Tongue (tissue), 2 donors: ENCODE data around the gene TJP2. TPM values are rescaled to one million over a fixed set of nuclear protein-coding genes. Genes with fewer than 3 reads are reported as not detected.
A peak's percentile ranks its signal among the peaks of the same experiment; 100 is the strongest.

ENCODE experiments used
- DNase-seq: peaks from one replicate; pipeline ENCODE4 v3.0.0-alpha.2; 2015
- total RNA-seq: library from RNA; depleted of rRNA; stranded (reverse); fragments of >200 nt; gene quantifications from one replicate; pipeline ENCODE4 v1.2.3, GENCODE V29; 2014

The TJP2 gene
- 46.3 TPM for total RNA-seq

DNA sequence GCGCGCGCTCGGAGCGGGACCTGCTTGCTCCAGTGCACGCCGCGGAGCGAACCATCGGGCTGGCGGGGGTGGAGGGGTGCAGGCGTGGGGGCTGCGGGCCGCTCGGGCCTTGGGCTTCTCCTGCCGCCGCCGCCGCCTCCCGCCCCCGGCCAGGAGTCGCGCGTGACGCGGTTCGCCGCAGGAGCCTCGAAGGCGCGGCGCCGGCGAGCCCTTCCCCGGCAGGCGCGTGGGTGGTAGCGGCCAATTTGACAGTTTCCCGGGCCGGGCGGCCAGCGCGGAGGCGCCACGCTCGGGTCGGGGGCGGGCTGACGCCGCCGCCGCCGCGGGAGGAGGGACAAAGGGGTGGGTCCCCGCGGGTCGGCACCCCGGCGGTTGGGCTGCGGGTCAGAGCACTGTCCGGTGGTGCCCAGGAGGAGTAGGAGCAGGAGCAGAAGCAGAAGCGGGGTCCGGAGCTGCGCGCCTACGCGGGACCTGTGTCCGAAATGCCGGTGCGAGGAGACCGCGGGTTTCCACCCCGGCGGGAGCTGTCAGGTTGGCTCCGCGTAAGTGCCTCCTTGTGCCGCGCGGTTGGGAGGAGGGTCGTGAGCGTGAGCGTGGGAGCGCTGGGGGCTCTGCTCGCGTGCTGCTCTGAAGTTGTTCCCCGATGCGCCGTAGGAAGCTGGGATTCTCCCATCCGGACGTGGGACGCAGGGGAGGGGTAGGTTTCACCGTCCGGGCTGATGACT, at the start of gene TJP2:
TJP2 (plus strand) TSS at position 387 of the 725 bp plus-strand sequence; CDS start at position 483, 96 bp downstream.
- DNase-seq = peak; percentile 76

DNA sequence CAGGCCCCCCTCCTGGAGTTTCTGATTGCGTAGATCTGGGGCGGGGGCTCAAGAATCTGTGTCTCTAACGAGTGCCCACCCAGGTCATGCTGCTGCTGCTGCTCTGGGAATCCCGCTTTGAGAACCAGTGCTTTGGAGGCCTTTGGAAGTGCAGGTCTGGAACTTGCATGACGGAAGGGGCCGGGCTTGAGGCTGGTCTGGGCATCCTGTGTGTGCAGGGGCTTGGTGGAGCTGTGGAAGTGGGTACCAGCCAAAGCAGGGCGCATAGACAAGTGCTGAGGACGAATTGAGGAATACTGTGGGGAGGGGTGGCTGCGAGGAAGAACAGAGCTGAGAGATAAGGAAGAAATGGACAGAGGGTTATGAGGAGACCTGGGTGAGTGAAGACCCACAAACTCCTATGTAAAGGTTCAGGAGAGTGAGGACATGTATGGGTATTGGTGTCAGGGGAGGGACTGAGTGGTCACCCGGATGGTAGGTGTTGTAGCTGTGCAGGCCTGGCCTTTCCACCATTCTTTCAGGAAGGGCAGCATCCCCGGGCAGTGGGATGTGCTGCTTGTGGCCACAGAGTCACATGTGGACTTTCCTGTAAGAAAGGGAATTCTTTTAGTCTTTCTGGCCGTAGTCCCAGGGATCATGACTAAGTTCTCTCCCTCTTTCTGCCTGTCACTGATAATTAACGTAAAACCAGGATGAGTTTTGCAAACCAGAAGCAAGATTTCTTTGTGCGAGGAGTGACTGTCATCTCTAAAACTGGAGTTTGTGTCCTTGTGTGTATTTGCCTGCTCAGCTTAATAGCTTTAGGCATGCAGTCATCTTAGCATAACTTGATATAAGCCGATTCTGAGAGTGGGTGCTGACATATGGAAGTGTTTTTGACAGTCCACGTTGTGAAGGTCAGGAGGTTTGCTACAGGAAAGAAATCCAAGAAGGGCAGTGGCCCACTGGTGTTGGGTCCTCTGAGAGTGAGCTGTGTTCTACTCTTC, 43.3 kb upstream of the TJP2 start:
- DNase-seq = no peak

DNA sequence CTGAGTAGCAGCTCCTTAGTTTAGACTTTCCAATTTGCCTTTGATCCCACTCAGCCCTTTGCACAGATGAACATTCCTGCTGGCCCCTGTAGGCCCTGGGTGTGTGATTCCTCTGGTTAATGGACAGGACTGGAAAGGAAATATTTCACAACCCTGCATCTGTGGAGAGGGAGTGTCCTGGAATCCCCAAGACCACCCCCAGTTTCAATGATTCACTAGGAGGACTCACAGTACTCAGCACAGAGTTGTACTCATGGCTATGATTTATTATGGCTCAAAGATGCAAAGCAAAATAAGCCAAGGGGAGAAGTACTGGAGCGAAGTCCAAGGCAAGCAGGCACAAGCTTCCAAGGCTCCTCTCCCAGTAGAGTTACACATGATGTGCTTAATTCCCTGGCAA, 42.4 kb upstream of the TJP2 start:
- no peak for DNase-seq

DNA sequence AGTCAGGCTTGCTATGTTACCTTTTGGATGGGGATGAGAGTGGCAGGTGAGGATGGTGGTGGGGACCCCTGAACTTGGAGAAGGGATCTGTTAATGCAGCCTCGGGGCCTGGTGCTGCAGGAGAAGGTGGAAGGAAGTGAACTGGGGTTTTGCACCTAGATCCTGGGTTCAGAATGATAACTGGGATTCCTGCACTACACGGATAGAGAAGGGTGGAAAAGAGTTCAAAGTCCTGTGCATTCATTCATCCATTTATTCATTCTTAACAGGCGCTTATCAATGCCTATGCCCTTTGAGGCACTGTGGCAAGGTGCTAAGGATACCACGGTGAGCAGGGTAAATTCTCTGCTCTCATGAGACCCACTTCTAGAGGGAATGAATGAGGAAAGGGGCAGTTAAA, 41.7 kb upstream of the TJP2 start:
- DNase-seq = no peak

DNA sequence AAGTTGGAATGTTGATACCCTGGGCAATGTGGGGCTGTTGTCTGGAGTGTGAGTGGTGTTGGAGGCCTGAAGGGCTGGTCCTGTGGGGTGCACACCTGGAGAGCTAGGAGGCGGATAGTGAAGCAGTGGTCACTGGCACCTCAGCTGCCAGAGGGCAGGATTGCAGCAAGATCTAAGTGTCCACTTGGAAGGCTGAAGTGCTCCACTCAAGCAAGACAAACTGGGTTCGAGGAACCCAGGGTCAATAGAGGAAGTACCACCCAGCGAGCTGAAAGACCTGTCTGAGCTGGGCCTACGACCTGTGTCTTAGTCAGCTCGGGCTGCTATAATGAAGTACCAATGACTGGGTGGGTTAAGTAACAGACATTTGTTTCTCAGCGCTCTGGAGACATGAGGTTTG, 39.7 kb upstream of the TJP2 start:
- no peak for DNase-seq

DNA sequence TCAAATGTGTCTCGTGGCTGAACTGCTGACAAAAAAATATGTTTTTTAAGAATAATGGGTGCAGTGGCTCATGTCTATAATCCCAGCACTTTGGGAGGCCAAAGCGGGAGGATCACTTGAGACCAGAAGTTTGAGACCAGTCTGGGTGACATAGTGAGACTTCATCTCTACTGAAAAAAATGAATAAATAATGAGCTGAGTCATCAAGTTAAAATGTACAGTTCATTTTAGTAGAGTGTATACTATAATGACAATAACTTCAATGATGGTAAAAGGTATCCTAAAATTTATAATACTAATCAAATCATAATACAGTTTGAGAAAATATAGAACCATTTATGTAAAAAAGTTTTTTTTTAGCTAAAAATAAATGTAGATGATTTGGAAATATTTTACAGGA, 37.9 kb upstream of the TJP2 start:
- no peak for DNase-seq

DNA sequence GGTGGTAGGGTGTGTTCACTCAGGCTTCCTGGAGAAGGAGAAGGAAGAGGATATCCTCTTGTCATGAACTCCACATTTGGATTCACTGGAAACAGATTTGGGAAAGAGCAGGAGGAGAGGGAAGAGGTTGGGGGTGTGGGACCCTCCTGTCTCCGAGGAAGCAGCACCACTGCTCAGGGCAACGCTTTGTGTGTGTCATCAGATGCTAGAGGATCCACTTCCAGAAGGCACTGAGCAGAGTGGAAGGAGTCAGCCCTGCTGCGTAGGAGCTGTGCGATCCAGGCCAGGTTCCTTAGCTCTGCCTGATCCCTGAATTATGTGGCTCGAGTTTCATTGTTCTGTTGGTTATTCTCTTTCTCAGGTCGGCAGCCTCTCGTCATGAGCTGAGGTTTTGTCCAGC, 37.3 kb upstream of the TJP2 start:
- DNase-seq = no peak

DNA sequence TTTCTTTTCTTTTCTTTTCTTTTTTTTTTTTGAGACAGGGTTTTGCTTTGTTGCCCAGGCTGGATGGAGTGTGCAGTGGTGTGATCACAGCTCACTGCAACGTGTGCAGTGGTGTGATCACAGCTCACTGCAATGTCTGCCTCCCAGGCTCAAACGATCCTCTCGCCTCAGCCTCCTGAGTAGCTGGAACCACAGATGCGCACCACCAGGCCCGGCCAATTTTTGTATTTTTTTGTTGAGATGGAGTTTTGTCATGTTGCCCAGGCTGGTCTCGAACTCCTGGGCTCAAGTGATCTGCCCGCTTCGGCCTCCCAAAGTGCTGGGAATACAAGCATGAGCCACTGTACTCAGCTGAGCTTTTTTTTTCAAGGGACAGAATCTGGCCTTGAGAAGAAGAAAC, 36.8 kb upstream of the TJP2 start:
- no peak for DNase-seq

DNA sequence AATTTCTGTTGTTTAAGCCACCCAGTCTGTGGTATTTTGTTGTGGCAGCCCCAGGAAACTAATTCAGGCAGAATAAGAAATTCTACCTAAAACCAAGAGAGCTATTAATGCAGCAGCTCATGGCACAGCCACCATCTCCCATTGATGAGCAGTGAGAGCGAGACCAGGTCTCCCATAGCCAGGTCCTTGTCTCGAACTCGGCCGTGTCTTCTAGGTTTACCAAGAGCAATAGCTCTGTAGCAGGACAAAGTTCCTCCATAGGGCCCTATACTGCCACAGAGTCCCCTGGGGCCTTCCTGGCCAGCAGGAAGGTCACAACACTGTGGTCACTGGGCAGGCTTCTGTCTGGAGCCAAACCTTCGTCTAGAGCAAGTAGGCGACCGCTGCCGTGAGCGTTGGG, 34.5 kb upstream of the TJP2 start:
- DNase-seq = no peak

DNA sequence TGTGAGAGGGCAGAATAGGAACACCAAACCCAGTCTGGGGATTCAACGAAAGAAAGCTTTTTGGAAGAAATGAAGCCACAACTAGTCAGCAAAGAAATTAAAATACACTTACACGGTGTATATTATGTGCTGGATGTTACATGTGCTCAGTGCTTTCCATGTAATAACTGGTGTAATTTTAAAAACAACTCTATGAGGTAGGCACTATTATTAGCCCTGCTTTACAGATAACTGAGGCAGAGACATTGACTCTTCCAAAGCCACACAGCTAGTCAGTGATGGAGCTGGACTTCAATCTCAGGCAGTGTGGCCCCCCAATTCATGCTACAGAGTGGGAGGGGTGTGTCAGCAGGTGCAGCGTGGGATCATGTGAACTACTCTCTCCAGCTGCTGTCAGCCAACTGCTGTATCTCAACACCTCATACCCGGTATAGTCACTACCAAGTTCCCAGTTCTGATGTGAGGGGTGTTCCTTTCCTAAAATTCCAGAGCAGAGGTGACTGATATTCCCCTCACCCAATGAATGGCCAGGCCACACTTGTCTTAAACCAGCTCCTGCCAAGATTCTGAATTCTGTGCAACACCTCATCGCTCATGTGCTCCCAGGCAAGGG, 33.8 kb upstream of the TJP2 start:
- DNase-seq = no peak

DNA sequence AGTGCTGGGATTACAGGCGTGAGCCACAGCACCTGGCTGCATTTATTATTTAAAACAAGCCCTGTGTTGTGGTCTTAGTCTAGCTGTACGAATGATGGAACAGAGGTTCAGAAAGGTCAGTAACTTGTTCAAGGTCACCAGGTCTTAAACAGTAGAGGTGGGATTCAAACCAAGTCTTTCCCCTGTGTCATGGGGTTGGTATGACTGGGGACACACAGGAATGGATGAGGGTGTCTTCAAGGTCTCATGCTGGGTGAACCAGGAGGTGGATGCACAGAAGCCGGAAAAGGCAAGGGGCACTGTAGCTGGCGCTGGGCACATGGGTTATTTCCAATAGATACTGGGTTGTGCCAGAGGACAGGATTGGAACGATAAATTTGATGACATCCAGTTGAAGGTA, 32.2 kb upstream of the TJP2 start:
- DNase-seq = no peak

DNA sequence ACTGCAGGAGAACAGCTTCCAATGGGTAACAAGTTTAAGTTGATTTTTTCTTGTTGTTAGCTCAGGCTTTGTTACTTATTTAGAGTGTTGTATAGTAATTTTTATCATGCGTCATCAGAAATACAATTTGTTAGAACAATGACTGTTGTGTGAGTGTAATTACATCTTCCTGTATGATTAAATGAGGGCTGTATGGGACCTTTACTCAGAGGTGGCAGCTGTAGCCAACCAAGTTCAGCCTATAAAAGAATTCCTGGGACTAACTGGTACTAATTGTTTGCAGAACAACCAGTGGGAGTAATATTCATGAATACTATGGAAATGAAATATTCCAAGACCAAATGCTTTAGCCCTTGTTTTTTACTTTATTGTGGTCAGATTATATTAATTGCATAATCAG, 30.8 kb upstream of the TJP2 start:
- no peak for DNase-seq

DNA sequence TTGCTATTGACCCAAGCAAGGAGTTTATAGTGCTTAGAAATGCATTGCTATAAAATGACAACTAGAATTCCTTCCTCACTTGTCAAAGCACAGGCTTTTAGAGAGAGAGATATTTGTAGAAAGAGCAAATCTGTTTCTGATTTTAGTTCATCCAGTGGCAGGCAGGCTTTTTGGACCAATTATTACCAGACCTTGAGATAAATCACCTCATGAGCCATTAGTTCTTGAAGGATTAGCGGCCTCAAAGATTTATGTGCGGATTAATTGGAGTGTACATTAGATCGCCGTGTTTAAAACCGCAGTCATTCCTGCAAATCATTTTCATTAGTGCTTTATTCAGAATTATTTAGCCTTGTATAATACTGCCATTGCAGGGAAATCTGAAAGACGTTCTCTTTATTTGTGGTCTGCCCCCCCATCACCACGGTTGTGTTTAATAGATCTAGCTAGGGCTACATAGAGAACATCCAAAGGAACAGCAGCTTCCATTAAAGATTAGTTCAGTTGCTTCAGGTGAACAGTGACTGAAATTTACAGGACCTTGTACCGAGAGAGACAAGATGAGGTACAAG, 28.8 kb upstream of the TJP2 start:
- no peak for DNase-seq

DNA sequence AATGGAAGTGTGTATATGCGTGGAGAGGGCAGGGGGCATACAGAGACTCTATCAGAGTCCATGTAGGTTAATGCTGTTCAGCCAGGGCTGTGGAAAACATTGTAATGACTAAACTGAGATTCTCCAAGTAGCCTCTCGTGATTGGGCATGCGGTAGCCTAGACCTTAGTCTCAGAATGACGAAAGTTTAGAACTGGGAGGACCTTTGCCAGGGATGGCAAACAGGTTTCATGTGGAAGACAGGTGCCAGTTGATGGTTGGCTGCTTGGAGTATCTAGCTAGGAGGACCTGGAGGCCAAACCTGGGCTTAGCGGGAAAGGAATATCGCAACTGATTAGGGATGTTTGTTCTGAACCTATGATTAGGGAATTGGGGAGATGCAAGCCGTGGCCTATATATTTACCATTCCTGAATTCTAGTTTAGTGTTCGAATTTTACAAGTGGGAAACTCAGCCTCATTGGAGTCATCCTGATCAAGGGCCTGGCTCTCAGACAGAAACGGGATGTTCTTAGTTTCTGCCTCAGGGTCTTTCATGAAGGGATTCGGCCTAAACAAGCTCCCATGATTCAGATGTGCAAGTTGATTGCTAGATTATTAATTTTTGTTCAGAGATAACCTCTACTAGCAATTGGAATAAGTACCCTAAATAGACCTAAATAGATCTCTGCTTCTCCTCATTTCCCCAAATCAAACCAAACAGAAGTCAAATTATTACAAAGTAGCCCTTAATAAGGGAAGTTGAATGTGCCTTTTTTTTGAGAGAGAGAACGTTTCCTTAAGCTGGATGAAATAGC, 26.8 kb upstream of the TJP2 start:
- no peak for DNase-seq

DNA sequence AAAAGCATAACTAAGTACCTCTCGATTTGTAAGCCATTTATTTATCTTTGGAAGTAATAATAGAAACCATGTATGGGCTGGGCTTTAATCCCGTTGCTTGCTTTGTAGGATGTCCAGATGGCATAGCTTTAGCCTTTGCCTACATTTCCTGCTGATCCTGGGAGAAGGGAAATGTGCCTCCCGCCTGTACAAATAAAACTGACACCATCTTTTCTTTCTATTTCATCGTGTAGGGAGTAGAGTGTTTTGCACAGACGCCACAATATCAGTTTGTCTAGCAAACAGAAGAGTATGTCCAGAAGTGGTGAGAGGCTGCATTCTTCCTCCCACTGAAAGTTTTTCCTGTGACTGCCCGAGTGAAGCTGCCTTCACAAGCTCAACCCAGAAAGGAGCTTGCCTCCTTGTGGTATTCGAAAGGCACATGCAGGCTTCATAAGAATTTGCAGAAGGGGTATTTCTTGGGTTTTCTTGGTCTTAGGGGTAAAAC, 24.7 kb upstream of the TJP2 start:
- DNase-seq = peak; percentile 28

DNA sequence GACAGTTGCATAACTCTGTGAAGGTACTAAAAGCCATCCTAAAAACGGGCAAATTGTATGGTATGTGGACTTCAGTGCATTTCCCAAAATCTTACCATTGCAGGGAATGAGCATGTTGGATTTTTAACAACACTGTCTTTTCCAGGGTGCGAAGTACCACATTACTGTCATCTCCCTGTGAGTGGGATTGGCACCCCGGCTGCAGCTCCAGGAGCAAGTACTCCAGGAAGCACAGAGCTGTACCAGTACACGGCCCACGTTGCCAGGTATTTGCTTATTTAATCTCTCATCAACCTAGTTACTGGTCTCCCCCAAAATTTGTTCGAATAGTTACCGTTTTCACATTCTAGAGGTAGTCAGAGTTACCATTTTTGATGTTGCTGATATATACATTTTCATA, 22.6 kb upstream of the TJP2 start:
- DNase-seq = no peak

DNA sequence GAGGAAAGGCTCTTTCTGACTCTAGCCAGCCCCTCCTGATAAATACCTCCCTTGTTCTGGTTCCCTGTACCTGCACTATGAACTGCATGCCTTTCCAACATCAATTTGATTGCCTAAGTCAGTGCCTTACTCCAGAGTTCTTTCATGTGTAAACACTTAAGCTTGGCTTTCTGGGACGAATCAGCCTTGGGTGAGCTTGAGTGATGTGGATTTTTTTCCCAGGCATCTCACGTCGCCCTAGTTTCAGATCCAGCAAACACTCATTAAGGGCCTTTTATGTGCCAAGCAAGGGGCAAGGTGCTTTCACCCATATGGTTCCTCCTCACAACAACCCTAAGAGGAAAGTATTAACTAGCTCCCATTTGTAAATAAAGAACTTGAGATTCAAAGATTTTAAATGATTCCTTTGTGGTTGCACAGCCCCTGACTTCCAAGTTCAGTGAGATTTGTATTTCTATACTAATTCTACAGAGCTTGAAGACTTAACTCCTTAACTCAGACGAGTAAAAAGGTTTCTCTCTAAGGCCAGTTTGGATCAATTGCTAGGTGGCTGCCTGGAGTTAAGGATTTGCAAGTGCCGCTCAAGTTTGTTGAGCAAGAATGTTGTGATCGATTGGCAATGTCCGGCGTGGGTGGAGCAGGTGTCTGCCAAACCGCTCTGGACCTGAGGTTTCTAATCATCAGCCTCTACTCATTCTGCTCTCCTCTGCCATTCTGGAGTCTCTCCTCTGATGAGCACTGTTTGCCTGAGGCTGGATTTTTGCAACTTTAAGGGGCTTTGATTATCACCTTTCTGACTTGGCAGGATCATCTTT, 20.2 kb upstream of the TJP2 start:
- DNase-seq = no peak

DNA sequence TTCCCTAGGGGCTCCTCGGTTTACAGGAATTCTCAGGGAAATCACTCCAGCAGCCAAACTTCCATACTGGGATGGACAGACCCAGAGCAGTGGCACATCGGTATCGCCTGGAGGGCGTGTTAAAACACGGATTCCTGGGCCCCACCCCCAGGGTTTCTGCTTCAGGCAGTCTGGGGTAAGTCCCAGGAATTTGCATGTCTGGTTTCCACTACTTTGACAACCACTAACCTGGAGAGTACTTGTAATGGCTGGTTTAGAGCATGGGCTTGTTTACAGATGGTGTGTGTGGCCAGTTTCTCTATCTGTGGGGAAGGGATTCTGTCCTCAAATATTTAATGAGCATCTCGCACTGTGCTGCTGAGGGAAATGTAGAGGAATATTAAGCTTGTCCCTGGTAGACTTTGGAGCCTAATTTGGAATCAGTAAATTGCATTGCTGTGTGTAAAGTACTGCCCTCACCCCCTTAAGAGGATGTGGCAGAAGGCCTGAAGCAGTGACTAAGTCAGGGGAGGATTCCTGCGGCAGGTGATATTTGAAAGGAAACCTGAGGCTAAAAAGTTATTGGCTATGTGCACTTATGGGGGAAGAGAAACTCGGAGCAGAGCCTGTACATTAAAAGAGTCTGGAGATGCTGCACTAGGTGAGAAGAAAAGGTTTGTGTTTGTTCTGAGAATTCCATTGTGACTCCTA, 18.6 kb upstream of the TJP2 start:
- no peak for DNase-seq

DNA sequence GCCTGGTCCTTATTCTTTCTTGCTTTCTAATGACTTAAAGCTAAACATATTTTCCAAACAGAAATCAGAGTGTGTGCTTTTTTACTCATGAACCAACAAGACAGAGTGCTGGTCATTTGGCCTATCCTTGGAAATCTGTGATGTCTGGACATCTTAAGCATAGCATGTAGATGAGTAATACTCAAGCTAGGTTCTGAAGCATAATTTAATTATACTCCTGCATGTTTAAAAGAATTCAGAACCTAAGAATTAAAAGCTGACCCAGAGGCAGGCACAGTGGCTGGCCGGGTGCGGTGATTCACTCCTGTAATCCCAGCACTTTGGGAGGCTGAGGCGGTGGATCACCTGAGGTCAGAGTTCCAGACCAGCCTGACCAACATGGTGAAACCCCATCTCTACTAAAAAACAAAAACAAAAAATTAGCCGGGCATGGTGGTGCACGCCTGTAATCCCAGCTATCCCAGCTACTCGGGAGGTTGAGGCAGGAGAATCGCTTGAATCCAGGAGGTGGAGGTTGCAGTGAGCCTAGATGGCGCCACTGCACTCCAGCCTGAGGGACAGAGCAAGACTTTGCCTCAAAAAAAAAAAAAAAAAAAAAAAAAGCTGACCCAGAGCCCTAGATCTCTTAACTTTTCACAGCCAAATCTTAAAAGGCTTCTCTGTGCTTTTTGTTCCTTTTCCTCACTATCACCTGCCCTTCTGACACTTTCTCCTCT, 16.2 kb upstream of the TJP2 start:
- no peak for DNase-seq

DNA sequence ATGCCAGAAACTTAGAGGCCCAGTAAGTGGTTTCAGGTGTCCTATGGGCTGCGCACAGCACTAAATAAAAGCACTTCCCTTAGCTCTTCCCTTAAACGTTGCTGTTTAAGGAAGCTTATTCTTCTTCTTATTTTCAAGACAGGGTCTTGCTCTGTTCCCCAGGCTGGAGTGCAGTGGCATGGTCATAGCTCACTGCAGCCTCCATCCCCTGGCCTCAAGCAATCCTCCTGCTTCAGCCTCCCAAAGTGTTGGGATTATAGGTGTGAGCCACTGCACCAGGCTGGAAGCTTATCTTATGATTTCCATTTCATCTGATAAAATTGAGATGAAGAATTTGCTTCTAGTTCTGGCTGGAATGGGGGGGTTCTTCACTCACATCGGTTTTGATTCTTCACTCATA, 15.6 kb upstream of the TJP2 start:
- DNase-seq = no peak
